Ishikawa (cell line): ENCODE results near the gene GRIA3.

ENCODE experiments used
- CEBPB ChIP-seq: IDR thresholded peaks from 2 replicates; pipeline ENCODE4 v1.6.1; 2012
- CREB1 ChIP-seq: IDR thresholded peaks from 2 replicates; pipeline ENCODE4 v1.6.1; 2012; ENCODE audit warnings: low read depth
- EP300 ChIP-seq: IDR thresholded peaks from 2 replicates; pipeline ENCODE4 v1.6.1; 2012; ENCODE audit warnings: borderline replicate concordance
- FOXM1 ChIP-seq: IDR thresholded peaks from 2 replicates; pipeline ENCODE4 v1.6.1; 2012; ENCODE audit warnings: low read depth, borderline replicate concordance
- NFIC ChIP-seq: IDR thresholded peaks from 2 replicates; pipeline ENCODE4 v1.6.1; 2012
- RAD21 ChIP-seq: IDR thresholded peaks from 2 replicates; pipeline ENCODE4 v1.6.1; 2012; ENCODE audit warnings: low read depth
- TAF1 ChIP-seq: IDR thresholded peaks from 2 replicates; pipeline ENCODE4 v1.6.1; 2012; ENCODE audit warnings: low read depth, mild to moderate bottlenecking
- TEAD4 ChIP-seq: IDR thresholded peaks from 2 replicates; pipeline ENCODE4 v1.6.1; 2012
- TF ChIP-seq, protein P1 (sequence below): IDR thresholded peaks from 2 replicates; pipeline ENCODE4 v1.6.1; 2012; ENCODE audit warnings: low read depth, mild to moderate bottlenecking

GRCh38 chrX:123436512-123437136 lies 252.5 kb downstream of the GRIA3 start:
- TF ChIP-seq EP300 (no peak), FOXM1 (no peak), RAD21 (no peak), NFIC (no peak), TAF1 (no peak), TEAD4 (no peak), CREB1 (no peak), CEBPB (no peak)
- TF ChIP-seq, protein P1, sequence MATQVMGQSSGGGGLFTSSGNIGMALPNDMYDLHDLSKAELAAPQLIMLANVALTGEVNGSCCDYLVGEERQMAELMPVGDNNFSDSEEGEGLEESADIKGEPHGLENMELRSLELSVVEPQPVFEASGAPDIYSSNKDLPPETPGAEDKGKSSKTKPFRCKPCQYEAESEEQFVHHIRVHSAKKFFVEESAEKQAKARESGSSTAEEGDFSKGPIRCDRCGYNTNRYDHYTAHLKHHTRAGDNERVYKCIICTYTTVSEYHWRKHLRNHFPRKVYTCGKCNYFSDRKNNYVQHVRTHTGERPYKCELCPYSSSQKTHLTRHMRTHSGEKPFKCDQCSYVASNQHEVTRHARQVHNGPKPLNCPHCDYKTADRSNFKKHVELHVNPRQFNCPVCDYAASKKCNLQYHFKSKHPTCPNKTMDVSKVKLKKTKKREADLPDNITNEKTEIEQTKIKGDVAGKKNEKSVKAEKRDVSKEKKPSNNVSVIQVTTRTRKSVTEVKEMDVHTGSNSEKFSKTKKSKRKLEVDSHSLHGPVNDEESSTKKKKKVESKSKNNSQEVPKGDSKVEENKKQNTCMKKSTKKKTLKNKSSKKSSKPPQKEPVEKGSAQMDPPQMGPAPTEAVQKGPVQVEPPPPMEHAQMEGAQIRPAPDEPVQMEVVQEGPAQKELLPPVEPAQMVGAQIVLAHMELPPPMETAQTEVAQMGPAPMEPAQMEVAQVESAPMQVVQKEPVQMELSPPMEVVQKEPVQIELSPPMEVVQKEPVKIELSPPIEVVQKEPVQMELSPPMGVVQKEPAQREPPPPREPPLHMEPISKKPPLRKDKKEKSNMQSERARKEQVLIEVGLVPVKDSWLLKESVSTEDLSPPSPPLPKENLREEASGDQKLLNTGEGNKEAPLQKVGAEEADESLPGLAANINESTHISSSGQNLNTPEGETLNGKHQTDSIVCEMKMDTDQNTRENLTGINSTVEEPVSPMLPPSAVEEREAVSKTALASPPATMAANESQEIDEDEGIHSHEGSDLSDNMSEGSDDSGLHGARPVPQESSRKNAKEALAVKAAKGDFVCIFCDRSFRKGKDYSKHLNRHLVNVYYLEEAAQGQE, result no peak
